Upper lobe of right lung (tissue), 1 donor: ENCODE measurements around the gene JAGN1. TPM values are rescaled to one million over a fixed set of nuclear protein-coding genes. Genes with fewer than 3 reads are reported as not detected.

ENCODE experiments used
- ATAC-seq: fragments of 200-7000 bp; cut with Tn5 transposase; one replicate; pipeline ENCODE4 v1.9.1; 2020; ENCODE audit warnings: mild to moderate bottlenecking, moderate library complexity
- DNase-seq: peaks from one replicate; pipeline ENCODE4 v3.0.0-alpha.2; 2020
- H3K27ac ChIP-seq: fragments of 200-600 bp; one replicate; pipeline ENCODE4 v1.8.0; 2022
- H3K27me3 ChIP-seq: fragments of 200-600 bp; one replicate; pipeline ENCODE4 v1.8.0; 2022; ENCODE audit warnings: mild to moderate bottlenecking
- H3K36me3 ChIP-seq: fragments of 200-600 bp; one replicate; pipeline ENCODE4 v1.8.0; 2022
- H3K4me1 ChIP-seq: fragments of 200-600 bp; one replicate; pipeline ENCODE4 v1.8.0; 2022
- H3K4me3 ChIP-seq: fragments of 200-600 bp; one replicate; pipeline ENCODE4 v1.8.0; 2022; ENCODE audit warnings: mild to moderate bottlenecking
- H3K9me3 ChIP-seq: fragments of 200-600 bp; one replicate; pipeline ENCODE4 v1.8.0; 2022
- intact Hi-C: fragments of 100-400 bp; cut with DNase I; formaldehyde crosslinking; loops from one replicate; pipeline ENCODE4 v1.11.0; 2022
- total RNA-seq: library from RNA; stranded (reverse); fragmentation: NEBNext Ultra II Directional; extraction: Animal tissue kit (Norgen Biotek cat#: 25700); gene quantifications from one replicate; pipeline ENCODE4 v1.2.1, GENCODE V29; 2021
- TF ChIP-seq, protein P1 (sequence below): fragments of 200-600 bp; IDR thresholded peaks from one replicate; pipeline ENCODE4 v1.8.0; 2022; ENCODE audit warnings: antibody characterized with exemption
- donor health status: DM: no; HTN: yes; CAD: no; lungs with severe emphysema.

The JAGN1 gene
- total RNA-seq, 1 donor from 2014 or later = 28.7 TPM

DNA sequence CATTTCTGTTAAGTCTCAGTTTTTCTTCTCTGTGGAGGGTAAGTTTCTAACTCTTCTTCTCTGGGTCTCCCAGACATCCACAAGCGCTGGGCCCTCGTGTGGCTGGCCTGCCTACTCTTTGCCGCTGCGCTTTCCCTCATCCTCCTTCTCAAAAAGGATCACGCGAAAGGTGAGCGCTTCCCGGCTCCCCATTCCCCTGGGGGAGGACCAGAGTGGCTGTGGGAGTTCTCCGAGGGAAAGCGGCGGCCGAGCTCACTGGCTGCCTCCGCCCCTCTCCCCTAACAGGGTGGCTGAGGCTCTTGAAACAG lies 42.1 kb downstream of the JAGN1 start:
- Histone ChIP-seq H3K4me3 (peak overlapping the region; percentile 80), H3K9me3 (no peaks in the 10 kb centered on the region), H3K27ac (peak overlapping the region; percentile 89), H3K36me3 (peaks cover 34% of the 10 kb centered on the region), H3K27me3 (no peaks in the 10 kb centered on the region), H3K4me1 (peaks cover 26% of the 10 kb centered on the region)
- intact Hi-C loops = no loop called here
- DNase-seq (no peak), ATAC-seq (no peak)
- TF ChIP-seq, protein P1, sequence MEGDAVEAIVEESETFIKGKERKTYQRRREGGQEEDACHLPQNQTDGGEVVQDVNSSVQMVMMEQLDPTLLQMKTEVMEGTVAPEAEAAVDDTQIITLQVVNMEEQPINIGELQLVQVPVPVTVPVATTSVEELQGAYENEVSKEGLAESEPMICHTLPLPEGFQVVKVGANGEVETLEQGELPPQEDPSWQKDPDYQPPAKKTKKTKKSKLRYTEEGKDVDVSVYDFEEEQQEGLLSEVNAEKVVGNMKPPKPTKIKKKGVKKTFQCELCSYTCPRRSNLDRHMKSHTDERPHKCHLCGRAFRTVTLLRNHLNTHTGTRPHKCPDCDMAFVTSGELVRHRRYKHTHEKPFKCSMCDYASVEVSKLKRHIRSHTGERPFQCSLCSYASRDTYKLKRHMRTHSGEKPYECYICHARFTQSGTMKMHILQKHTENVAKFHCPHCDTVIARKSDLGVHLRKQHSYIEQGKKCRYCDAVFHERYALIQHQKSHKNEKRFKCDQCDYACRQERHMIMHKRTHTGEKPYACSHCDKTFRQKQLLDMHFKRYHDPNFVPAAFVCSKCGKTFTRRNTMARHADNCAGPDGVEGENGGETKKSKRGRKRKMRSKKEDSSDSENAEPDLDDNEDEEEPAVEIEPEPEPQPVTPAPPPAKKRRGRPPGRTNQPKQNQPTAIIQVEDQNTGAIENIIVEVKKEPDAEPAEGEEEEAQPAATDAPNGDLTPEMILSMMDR = no peak

DNA sequence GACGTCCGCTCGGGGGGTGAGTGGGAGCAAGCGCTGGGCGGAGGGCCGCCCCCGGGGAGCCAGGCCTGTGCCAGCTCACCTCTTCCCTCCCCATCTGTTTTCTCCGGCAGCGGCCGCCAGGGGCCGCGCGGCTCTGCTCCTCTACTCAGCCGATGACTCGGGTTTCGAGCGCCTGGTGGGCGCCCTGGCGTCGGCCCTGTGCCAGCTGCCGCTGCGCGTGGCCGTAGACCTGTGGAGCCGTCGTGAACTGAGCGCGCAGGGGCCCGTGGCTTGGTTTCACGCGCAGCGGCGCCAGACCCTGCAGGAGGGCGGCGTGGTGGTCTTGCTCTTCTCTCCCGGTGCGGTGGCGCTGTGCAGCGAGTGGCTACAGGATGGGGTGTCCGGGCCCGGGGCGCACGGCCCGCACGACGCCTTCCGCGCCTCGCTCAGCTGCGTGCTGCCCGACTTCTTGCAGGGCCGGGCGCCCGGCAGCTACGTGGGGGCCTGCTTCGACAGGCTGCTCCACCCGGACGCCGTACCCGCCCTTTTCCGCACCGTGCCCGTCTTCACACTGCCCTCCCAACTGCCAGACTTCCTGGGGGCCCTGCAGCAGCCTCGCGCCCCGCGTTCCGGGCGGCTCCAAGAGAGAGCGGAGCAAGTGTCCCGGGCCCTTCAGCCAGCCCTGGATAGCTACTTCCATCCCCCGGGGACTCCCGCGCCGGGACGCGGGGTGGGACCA lies 42.6 kb downstream of the JAGN1 start:
- Histone ChIP-seq H3K9me3 (no peaks in the 10 kb centered on the region), H3K27ac (peak overlapping the region; percentile 89), H3K36me3 (peaks cover 39% of the 10 kb centered on the region), H3K4me3 (peak overlapping the region; percentile 80), H3K4me1 (peaks cover 26% of the 10 kb centered on the region), H3K27me3 (no peaks in the 10 kb centered on the region)
- TF ChIP-seq, protein P1 = peak; percentile 77
- intact Hi-C loops = no loop called here
- DNase-seq = peak; percentile 95
- peak; percentile 89 for ATAC-seq

GRCh38 chr3:9933561-9934234 lies 43.3 kb downstream of the JAGN1 start, which contains the start of gene CRELD1:
Gene CRELD1 (plus strand): TSS chr3:9933834. CDS start chr3:9934439, 605 bp downstream.
- Histone ChIP-seq H3K27me3 (no peaks in the 10 kb centered on the region), H3K9me3 (no peaks in the 10 kb centered on the region), H3K4me1 (peaks cover 26% of the 10 kb centered on the region), H3K27ac (peak within 1 kb of the TSS; percentile 89), H3K36me3 (peaks cover 40% of the 10 kb centered on the region), H3K4me3 (peak within 1 kb of the TSS; percentile 80)
- intact Hi-C loops = no loop called here
- DNase-seq = peak; percentile 98
- TF ChIP-seq, protein P1 = no peak
- peak; percentile 95 for ATAC-seq

GRCh38 chr3:9934235-9934621 lies 43.8 kb downstream of the JAGN1 start:
- TF ChIP-seq, protein P1 = no peak
- H3K36me3 ChIP-seq = peaks cover 35% of the 10 kb centered on the region
- DNase-seq (no peak), ATAC-seq (no peak)
- H3K4me1 ChIP-seq = peaks cover 26% of the 10 kb centered on the region
- peak overlapping the region; percentile 89 for H3K27ac ChIP-seq
- no peaks in the 10 kb centered on the region for H3K9me3 ChIP-seq
- intact Hi-C loops = no loop called here
- no peaks in the 10 kb centered on the region for H3K27me3 ChIP-seq
- H3K4me3 ChIP-seq = peak overlapping the region; percentile 80

DNA sequence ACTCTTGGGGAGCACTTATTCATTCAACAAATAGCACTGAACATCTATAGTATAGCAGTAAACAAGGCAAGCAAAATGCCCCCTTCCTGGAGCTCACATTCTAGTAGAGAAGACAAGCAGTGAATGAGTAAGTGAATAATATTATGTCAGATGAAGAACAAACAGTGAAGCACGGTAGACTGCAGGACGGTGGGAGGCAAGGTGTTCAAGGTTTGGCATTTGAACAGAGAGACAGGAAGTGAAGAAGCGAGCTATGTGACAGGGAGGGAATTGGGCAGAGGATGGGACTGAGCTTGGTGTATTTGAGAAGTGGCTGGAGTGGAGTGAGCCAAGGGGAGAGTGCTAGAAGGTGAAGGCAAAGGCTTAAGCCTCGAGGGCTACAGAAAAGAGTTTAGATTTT lies 44.6 kb downstream of the JAGN1 start:
- H3K4me3 ChIP-seq = peak overlapping the region; percentile 80
- peaks cover 33% of the 10 kb centered on the region for H3K36me3 ChIP-seq
- intact Hi-C loops = no loop called here
- no peak for DNase-seq
- H3K9me3 ChIP-seq = no peaks in the 10 kb centered on the region
- no peaks in the 10 kb centered on the region for H3K27me3 ChIP-seq
- TF ChIP-seq, protein P1 = no peak
- no peak for ATAC-seq
- H3K27ac ChIP-seq = peak overlapping the region; percentile 89
- H3K4me1 ChIP-seq = peaks cover 26% of the 10 kb centered on the region
